Thyroid gland (tissue), 4 donors: ENCODE data around the gene TMEM242. TPM values are rescaled to one million over a fixed set of nuclear protein-coding genes. Genes with fewer than 3 reads are reported as not detected.

Experiments
- DNase-seq, 2 donors: peaks; one replicate each; pipeline ENCODE4 v3.0.0-alpha.2; 2019
- H3K27ac ChIP-seq, 3 donors: fragments of 200-600 bp; sonication (generic); 1 replicate in 2 of 3; 2 replicates in 1 of 3; pipeline ENCODE4 v1.5.1; 2016 to 2019; ENCODE audit warnings: mild to moderate bottlenecking in 1 of 3, moderate library complexity in 1 of 3
- H3K27me3 ChIP-seq: fragments of 200-600 bp; sonication (generic); one replicate; pipeline ENCODE4 v1.5.1; 2019
- H3K36me3 ChIP-seq, 2 donors: fragments of 200-600 bp; sonication (generic); one replicate each; pipeline ENCODE4 v1.5.1; 2016 to 2019
- H3K4me1 ChIP-seq, 2 donors: fragments of 200-600 bp; sonication (generic); one replicate each; pipeline ENCODE4 v1.5.1; 2017 to 2019
- H3K4me3 ChIP-seq, 3 donors: fragments of 200-600 bp; sonication (generic); replicated peaks in 1 of 3; 1 replicate in 2 of 3; 2 replicates in 1 of 3; pipeline ENCODE4 v1.5.1; 2016; ENCODE audit warnings: mild to moderate bottlenecking in 1 of 3
- H3K9me3 ChIP-seq: fragments of 200-600 bp; sonication (generic); one replicate; pipeline ENCODE4 v1.5.1; 2017
- POLR2A ChIP-seq, 2 donors: fragments of 450-650 bp; IDR thresholded peaks; one replicate each; pipeline ENCODE4 v1.6.1; 2017; ENCODE audit warnings: antibody characterized with exemption in 2 of 2, mild to moderate bottlenecking in 2 of 2, moderate library complexity in 1 of 2
- WGBS, 2 donors: methylation state at CpG; one replicate each; pipeline ENCODE4 v1.1.5; 2017; 5-methylcytosine and 5-hydroxymethylcytosine counted together
- intact Hi-C: fragments of 100-400 bp; cut with DNase I; formaldehyde crosslinking; loops from one replicate; pipeline ENCODE4 v1.15.1; 2023
- total RNA-seq, 4 donors: library from RNA; depleted of rRNA; stranded (reverse); fragments of >200 nt; gene quantifications; one replicate each; pipeline ENCODE4 v1.2.3, GENCODE V29; 2016
- TF ChIP-seq, protein P1 (sequence below), 6 experiments: fragments of 200-600 bp in 3 of 6; fragments of 450-650 bp in 3 of 6; sonication (generic) in 3 of 6; IDR thresholded peaks; one replicate each; pipeline ENCODE4 v1.5.1; 2016 to 2019; ENCODE audit warnings: antibody characterized with exemption in 6 of 6, mild to moderate bottlenecking in 2 of 6, inconsistent platforms in 1 of 6, moderate library complexity in 1 of 6

Gene TMEM242
- total RNA-seq, 4 donors from 2014 or later, result 7.0 to 14.0 (median 9.7) TPM

DNA sequence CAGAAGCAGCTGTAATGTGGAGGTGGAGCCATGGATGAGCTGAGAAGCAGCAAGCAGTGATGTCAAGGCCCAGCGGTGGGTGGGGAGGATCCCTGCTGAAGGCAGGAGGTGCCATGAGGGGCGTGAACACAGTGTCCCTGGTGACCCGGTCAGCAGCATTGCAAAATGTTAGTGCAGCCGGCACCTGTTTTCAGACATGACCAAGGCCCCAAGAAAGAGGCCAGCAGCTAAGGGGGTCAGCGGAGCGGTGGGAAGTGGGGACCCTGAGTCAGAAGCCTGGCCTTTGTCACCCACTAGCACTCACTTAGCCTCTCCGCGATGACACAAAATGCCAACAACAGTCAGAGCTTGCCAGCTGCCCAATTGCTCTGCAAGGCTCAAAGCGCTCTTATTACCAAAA is 51.9 kb downstream of the TMEM242 start:
- 93 to 94% methylated on average over 9 of the region's 9 CpGs for WGBS, 2 donors
- H3K4me3 ChIP-seq, result no peak overlapping the region
- H3K9me3 ChIP-seq, result no peaks in the 10 kb centered on the region
- no peaks in the 10 kb centered on the region for H3K36me3 ChIP-seq
- no peaks in the 10 kb centered on the region for H3K27me3 ChIP-seq
- H3K27ac ChIP-seq, result no peak overlapping the region
- H3K4me1 ChIP-seq, result peaks cover 0 to 13% of the 10 kb centered on the region in 2 donors
- intact Hi-C loops, result loop anchor here (5.0 to 10.0 kb wide), 3 partner anchors 49 to 1947 kb away; no protein-coding TSS in a partner anchor
- TF ChIP-seq, protein P1, sequence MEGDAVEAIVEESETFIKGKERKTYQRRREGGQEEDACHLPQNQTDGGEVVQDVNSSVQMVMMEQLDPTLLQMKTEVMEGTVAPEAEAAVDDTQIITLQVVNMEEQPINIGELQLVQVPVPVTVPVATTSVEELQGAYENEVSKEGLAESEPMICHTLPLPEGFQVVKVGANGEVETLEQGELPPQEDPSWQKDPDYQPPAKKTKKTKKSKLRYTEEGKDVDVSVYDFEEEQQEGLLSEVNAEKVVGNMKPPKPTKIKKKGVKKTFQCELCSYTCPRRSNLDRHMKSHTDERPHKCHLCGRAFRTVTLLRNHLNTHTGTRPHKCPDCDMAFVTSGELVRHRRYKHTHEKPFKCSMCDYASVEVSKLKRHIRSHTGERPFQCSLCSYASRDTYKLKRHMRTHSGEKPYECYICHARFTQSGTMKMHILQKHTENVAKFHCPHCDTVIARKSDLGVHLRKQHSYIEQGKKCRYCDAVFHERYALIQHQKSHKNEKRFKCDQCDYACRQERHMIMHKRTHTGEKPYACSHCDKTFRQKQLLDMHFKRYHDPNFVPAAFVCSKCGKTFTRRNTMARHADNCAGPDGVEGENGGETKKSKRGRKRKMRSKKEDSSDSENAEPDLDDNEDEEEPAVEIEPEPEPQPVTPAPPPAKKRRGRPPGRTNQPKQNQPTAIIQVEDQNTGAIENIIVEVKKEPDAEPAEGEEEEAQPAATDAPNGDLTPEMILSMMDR (IDR thresholded peaks at IDR 0.05), result no peak
- TF ChIP-seq POLR2A (IDR thresholded peaks at IDR 0.05), result no peak
- no peak for DNase-seq

DNA sequence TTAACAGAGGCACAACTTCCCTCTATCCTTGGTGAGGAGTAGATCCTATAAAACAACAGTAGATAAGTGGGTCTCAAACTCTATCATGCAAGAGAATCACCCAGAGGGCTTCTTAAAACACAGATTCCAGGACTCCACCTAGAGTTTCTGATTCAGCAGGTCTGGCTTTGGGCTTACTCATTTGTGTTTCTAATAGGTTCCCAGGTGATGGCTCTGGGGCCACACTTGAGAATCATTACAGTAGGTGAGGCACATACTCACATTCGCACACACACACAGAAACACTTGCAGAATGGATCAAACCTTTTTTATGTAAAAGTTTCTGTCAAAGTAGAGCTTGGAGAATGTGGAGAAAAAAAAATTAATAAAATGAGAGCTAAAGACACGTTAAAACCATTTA is 52.4 kb downstream of the TMEM242 start:
- no peak for DNase-seq
- TF ChIP-seq, protein P1 (IDR thresholded peaks at IDR 0.05), result no peak
- no peak for TF ChIP-seq POLR2A (IDR thresholded peaks at IDR 0.05)

DNA sequence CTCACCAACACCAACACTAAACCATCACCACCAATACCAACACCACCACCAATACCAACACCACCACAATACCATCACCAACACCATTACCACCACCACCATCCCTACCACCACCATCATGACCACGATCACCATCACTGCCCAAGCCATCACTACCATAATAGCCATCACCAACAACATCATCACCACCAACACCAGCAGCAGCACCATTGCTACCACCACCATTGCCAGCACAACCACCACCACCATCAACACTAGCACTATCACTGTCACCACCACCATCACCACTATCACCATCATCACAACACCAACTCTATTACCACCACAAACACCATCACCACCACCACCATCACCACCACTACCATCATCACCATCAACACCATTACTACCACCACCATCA is 53.0 kb downstream of the TMEM242 start:
- intact Hi-C loops, result loop anchor here (5.0 to 10.0 kb wide), 3 partner anchors 48 to 1946 kb away; no protein-coding TSS in a partner anchor
- H3K27ac ChIP-seq, result no peak overlapping the region
- TF ChIP-seq, protein P1 (IDR thresholded peaks at IDR 0.05), result no peak
- TF ChIP-seq POLR2A (IDR thresholded peaks at IDR 0.05), result no peak
- H3K27me3 ChIP-seq, result no peaks in the 10 kb centered on the region
- 92 to 100% methylated on average over 1 of the region's 1 CpG for WGBS, 2 donors
- H3K4me3 ChIP-seq, result no peak overlapping the region
- no peaks in the 10 kb centered on the region for H3K36me3 ChIP-seq
- H3K4me1 ChIP-seq, result peaks cover 0 to 11% of the 10 kb centered on the region in 2 donors
- H3K9me3 ChIP-seq, result no peaks in the 10 kb centered on the region
- no peak for DNase-seq

More for the DNA sequence above, 52.4 kb downstream of the TMEM242 start:
- Histone ChIP-seq H3K9me3 (no peaks in the 10 kb centered on the region), H3K4me3 (no peak overlapping the region), H3K27me3 (no peaks in the 10 kb centered on the region), H3K27ac (no peak overlapping the region), H3K36me3 (no peaks in the 10 kb centered on the region), H3K4me1 (peaks cover 0 to 13% of the 10 kb centered on the region in 2 donors)
- intact Hi-C loops, result loop anchor here (5.0 to 10.0 kb wide), 3 partner anchors 49 to 1946 kb away; no protein-coding TSS in a partner anchor
- WGBS, 2 donors, result 90 to 93% methylated on average over 2 of the region's 2 CpGs

DNA sequence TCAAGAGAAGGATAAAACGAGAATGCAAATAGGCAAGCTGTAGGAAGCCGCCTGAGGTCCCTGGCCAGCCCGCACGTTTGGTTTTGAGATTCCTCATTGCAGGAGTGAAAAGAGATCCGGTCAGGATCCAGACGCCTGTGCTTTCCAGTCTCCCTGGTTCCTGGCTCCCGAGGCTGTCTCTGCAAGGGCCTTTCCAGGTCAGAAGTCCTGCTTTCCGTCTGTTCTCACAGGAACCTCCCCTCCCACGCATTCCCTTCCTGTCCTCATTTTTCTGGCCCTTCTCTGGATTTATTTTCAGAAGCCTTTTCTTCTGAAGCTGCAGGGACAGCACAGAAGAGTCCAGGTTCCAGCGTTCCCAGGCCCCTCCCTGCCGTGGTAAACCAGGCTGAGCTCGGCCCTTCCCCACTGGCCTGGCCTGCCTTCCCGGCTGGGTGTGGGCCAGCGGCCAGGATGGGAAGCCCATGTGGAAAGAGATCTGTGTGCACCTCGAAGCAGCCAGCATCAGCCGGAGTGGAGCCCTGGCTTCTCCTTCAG is 54.0 kb downstream of the TMEM242 start:
- DNase-seq, result peak; percentile 27 to 47
- no peaks in the 10 kb centered on the region for H3K27me3 ChIP-seq
- H3K36me3 ChIP-seq, result no peaks in the 10 kb centered on the region
- WGBS, 2 donors, result 50 to 58% methylated on average over 16 of the region's 16 CpGs
- intact Hi-C loops, result no loop called here
- H3K9me3 ChIP-seq, result no peaks in the 10 kb centered on the region
- H3K4me1 ChIP-seq, result peaks cover 0 to 8% of the 10 kb centered on the region in 2 donors
- TF ChIP-seq, protein P1 (IDR thresholded peaks at IDR 0.05), result no peak
- TF ChIP-seq POLR2A (IDR thresholded peaks at IDR 0.05), result no peak
- H3K4me3 ChIP-seq, result no peak overlapping the region
- peak overlapping the region; percentile 48 to 65 (median 60) for H3K27ac ChIP-seq

DNA sequence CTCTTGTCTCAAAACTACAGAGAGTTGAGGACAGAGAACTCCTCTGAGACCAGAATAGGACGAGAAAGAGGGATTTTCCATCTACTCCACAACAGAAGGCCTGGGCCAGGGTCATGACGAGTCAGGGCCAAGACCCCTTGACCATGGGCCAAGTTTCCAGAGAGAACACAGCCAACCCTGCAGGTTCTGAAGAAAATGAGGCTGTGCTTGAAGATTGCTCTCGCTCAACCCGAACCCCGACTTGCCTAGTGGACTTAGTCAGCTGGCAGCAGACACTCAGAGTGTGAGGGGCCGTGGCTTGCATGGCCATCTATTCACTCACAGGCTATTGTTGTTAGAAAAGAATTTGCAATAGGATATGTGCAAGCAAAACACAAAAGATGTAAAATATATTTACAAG is 54.5 kb downstream of the TMEM242 start:
- H3K36me3 ChIP-seq, result no peaks in the 10 kb centered on the region
- peak overlapping the region in 2 of 3 donors; percentile 10 to 60 for H3K27ac ChIP-seq
- no peak overlapping the region for H3K4me3 ChIP-seq
- no peak for DNase-seq
- H3K4me1 ChIP-seq, result peaks cover 0 to 5% of the 10 kb centered on the region in 2 donors
- no peaks in the 10 kb centered on the region for H3K9me3 ChIP-seq
- TF ChIP-seq, protein P1 (IDR thresholded peaks at IDR 0.05), result no peak
- no peak for TF ChIP-seq POLR2A (IDR thresholded peaks at IDR 0.05)
- no peaks in the 10 kb centered on the region for H3K27me3 ChIP-seq
- 67 to 85% methylated on average over 6 of the region's 6 CpGs for WGBS, 2 donors
- intact Hi-C loops, result no loop called here
